CD4-positive, alpha-beta T cell treated with Interferon gamma for 1 hour (primary cell): ENCODE results near the gene LENG1.

Source experiments
- DNase-seq: peaks from one replicate; pipeline ENCODE4 v3.0.0-alpha.2; 2020

The LENG1 gene

GRCh38 chr19:54162241-54162805 lies 2.8 kb upstream of the LENG1 start:
- peak; percentile 83 for DNase-seq

- no peak for DNase-seq
Measured at GRCh38 chr19:54160854-54161253, 1.3 kb upstream of the LENG1 start.

GRCh38 chr19:54160182-54160811 lies 776 bp upstream of the LENG1 start:
- DNase-seq: no peak

- DNase-seq: no peak
Measured at GRCh38 chr19:54158812-54159351, 639 bp downstream of the LENG1 start.

- no peak for DNase-seq
Measured at GRCh38 chr19:54156953-54157352, 2.6 kb downstream of the LENG1 start.

GRCh38 chr19:54156490-54156889 lies 3.0 kb downstream of the LENG1 start:
- no peak for DNase-seq

- no peak for DNase-seq
Measured at GRCh38 chr19:54155694-54156093, 3.8 kb downstream of the LENG1 start.

- no peak for DNase-seq
Measured at GRCh38 chr19:54154603-54155345, 4.7 kb downstream of the LENG1 start.

- DNase-seq: no peak
Measured at GRCh38 chr19:54153731-54154326, 5.7 kb downstream of the LENG1 start.

GRCh38 chr19:54152878-54153524 lies 6.5 kb downstream of the LENG1 start:
- DNase-seq: no peak

- no peak for DNase-seq
Measured at GRCh38 chr19:54152267-54152666, 7.3 kb downstream of the LENG1 start.

- DNase-seq: no peak
Measured at GRCh38 chr19:54151362-54152035, 8.0 kb downstream of the LENG1 start.

- no peak for DNase-seq
Measured at GRCh38 chr19:54149021-54149812, 10.3 kb downstream of the LENG1 start.

- DNase-seq: no peak
Measured at GRCh38 chr19:54148158-54148557, 11.4 kb downstream of the LENG1 start.

GRCh38 chr19:54147676-54148075 lies 11.8 kb downstream of the LENG1 start:
- no peak for DNase-seq

GRCh38 chr19:54145541-54146158 lies 13.9 kb downstream of the LENG1 start:
- DNase-seq: no peak

GRCh38 chr19:54142166-54142780 lies 17.2 kb downstream of the LENG1 start:
- DNase-seq: no peak

GRCh38 chr19:54141356-54141755 lies 18.2 kb downstream of the LENG1 start:
- DNase-seq: no peak

GRCh38 chr19:54138489-54139256 lies 20.8 kb downstream of the LENG1 start:
- DNase-seq: no peak
